Jurkat, Clone E6-1 (cell line): ENCODE measurements around the gene LRP1B.
"Not testable (repeated sequence)": the region's sequence is repeated elsewhere in the genome, so short reads cannot be mapped to it uniquely, and the experiment has no call there.

ENCODE experiments used
- DNase-seq: peaks from one replicate; pipeline ENCODE4 v3.0.0-alpha.2; 2011; ENCODE audit warnings: low read depth, low spot score
- H3K4me3 ChIP-seq: 2 replicates; pipeline ENCODE4 v1.5.1; 2011; ENCODE audit warnings: mild to moderate bottlenecking, low read length, control low read depth, moderate library complexity

The LRP1B gene

GRCh38 chr2:141195087-141195486 is 935.7 kb downstream of the LRP1B start:
- DNase-seq = peak; percentile 44
- H3K4me3 ChIP-seq = no peak overlapping the region

DNA sequence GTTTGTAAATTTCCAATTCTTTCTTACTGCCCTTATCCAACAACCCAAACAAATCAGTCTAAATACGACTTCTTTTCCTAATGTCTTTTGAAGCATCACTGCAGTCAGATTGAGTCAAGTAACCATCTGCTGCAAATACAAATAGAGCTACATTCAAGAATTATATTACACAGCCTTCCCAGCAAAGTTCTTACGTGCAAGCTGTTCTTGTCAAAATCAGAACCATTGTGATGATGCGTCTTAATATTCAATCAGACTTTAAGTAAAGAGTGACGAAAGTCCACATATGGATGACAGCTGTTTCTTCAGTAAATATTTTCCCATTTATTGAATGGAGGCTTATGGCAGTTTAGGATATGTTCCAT is 943.8 kb downstream of the LRP1B start:
- H3K4me3 ChIP-seq = no peak overlapping the region
- DNase-seq = no peak

DNA sequence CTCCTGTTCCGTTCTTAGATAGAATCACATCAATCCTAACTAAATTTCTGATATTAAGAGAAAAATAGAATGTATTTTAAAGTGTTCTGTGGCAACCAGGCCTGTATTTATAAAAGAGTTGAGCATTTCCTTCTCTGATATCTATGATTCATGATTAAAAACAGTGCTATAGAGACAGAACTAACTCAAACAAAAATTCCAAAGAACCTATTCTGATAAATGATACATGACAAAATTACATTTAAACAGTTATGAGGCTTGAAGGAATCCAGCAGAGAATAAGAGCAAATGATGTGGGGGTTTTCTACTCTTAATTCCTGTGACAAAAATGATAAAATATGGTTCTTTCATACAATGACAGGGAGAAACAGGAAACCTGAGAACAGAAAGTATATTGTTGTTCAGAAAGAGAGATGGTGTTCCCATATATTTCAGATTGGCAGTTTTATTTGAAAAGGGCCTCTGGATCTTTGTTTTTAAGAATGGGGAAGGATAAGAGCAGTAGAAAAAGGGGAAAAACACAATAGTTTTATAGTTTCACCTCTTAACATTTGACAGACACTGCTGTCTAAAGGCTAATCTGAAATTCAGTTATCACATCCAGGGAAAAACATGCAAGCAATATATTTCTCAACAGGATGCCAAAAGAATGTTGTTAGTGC is 944.3 kb downstream of the LRP1B start:
- DNase-seq = no peak
- H3K4me3 ChIP-seq = no peak overlapping the region

GRCh38 chr2:141182246-141182645 is 948.6 kb downstream of the LRP1B start:
- DNase-seq = no peak
- H3K4me3 ChIP-seq = no peak overlapping the region

GRCh38 chr2:141169117-141169516 is 961.7 kb downstream of the LRP1B start:
- not testable (repeated sequence) for DNase-seq, H3K4me3 ChIP-seq

GRCh38 chr2:141162314-141162713 is 968.5 kb downstream of the LRP1B start:
- DNase-seq = no peak

GRCh38 chr2:141151611-141152286 is 979.1 kb downstream of the LRP1B start:
- no peak for DNase-seq
- no peak overlapping the region for H3K4me3 ChIP-seq

More at GRCh38 chr2:141162314-141162713, 968.5 kb downstream of the LRP1B start:
- no peak overlapping the region for H3K4me3 ChIP-seq

DNA sequence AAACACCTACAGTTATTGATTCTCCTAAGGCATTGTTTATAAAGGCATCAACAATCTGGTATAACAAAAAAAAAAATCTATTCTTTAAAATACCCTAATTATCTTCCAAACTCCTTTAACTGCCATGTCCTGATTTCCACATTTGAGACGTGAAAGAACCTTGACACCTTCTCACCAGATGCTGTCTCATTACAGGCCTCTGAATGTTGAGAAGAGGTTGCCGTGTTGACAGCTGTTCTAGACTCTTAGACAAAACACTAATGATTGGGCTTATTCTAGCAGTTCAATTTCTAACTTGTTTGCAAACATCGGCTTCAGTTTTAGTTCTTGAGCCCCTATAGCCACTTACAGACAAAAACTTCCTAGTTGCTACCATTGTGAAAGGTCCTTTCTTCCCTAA is 988.8 kb downstream of the LRP1B start:
- H3K4me3 ChIP-seq = no peak overlapping the region
- no peak for DNase-seq

- no peak overlapping the region for H3K4me3 ChIP-seq
- DNase-seq = no peak
Measured at GRCh38 chr2:141137122-141137693, 993.6 kb downstream of the LRP1B start.

DNA sequence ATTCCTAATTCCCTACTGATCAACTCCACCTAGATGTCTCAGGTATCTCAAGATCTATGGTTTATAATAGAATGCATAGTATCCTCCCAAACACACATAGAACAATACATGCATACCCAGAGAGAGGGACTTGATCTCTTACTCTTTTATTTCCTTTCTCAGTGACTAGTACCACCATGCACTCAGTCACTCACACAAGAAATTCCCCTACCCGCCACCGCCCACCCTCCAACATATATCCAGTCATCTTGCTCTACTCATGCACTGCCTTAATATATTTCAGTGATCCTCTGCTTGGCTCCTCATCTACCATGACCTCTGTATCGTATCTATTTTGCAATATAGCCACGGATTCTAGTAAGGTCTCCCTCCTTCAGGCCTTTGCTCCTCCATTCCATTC is 996.9 kb downstream of the LRP1B start:
- no peak for DNase-seq

GRCh38 chr2:141125432-141125831 is 1005.4 kb downstream of the LRP1B start:
- no peak overlapping the region for H3K4me3 ChIP-seq
- no peak for DNase-seq

More for the DNA sequence above, 996.9 kb downstream of the LRP1B start:
- no peak overlapping the region for H3K4me3 ChIP-seq

DNA sequence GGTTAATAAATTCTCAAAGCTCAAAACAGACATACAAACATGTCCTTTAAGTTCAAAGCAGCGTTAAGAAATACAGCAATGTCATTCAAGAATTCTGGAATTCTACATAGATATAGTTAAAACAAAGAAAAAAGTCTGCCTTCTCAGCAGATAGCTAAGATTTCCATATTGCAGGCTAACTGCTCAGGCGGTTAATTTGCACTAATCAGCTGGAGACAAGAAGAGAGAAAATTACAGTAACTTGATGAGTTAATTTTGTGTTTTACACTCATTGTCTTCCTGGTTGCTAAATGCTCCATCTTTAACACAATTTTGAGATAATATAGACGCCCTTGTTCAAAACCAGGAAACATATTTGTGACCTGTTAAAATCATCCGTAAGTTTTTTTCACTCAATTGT is 1012.0 kb downstream of the LRP1B start:
- no peak overlapping the region for H3K4me3 ChIP-seq
- DNase-seq = no peak

DNA sequence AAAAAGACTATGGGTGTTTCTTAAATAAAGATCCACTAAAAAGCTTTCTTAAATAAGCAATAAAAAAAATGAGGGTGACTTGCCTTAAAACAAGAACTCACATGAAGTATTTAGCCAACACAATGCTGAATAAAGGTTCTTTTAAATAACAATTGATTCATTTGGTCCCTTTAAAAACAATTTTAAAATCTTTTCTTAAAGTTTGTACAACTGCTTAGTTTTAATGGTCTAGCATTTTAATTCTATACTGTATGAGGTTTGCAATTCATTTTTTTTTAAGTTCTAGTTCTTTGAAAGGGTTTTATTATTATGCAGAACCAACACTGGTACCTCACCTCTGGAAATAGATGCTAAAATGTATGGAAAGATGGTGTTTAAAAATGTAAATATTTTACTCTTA is 1017.5 kb downstream of the LRP1B start:
- no peak for DNase-seq
- H3K4me3 ChIP-seq = no peak overlapping the region

DNA sequence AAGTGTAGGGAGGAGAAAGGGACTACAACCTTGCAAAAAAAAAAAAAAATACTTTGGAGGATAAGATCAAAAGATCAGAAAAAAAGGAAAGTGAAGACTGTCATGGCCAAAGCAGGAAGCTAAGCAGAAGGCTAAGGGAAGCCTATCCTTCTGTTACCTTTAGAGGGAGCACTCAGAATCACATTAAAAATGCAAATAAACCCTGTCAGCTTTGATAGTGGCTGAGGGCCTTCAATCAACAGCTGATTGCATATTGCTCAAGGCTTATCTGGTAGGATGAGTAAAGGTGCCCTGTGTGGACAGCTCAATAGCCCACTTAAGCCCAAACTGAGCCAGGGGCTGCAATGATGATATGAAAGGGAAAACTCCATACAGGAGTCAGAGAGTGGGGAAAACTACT is 1021.2 kb downstream of the LRP1B start:
- H3K4me3 ChIP-seq = no peak overlapping the region
- DNase-seq = peak; percentile 17

GRCh38 chr2:141105763-141106162 is 1025.1 kb downstream of the LRP1B start:
- no peak for DNase-seq
- H3K4me3 ChIP-seq = no peak overlapping the region

- no peak overlapping the region for H3K4me3 ChIP-seq
- no peak for DNase-seq
Measured at GRCh38 chr2:141103216-141103615, 1027.6 kb downstream of the LRP1B start.

DNA sequence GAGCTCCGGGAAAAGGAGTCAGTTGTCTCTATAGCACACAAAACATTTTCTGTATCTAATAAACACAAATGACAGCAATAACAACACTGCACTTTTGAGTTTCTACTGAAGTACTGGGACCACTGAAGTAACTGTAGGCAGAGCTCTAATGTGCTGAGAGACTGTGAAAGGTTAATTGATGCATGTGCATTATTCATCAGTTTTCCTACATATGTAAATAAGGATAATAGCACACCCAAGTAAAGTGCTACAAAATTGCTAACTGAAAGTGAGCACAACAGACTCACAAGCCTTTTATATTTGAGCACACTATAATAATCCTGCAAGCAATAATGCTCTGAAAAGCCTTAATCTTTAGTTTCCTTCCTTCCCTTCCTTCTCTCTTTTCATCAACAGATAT is 1051.6 kb downstream of the LRP1B start:
- H3K4me3 ChIP-seq = no peak overlapping the region
- no peak for DNase-seq

DNA sequence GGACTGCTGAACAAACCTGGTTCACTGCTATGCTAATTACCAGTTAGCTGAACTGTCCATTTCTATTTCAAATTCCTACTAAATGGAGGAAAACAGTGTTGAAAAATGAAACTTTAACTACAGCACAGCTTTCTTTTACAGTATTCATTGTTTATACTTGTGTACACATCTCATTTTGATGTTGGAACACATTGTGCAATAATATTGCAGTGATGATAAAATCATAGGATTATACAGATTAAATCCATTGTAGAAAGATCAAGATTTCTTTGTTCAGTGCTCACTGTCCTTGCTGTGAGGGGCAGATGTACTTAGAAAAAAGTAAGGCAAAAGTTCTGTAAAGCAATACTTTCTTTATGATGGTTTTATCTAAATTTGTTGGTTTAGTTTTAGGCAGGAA is 1055.1 kb downstream of the LRP1B start:
- no peak overlapping the region for H3K4me3 ChIP-seq
- no peak for DNase-seq

DNA sequence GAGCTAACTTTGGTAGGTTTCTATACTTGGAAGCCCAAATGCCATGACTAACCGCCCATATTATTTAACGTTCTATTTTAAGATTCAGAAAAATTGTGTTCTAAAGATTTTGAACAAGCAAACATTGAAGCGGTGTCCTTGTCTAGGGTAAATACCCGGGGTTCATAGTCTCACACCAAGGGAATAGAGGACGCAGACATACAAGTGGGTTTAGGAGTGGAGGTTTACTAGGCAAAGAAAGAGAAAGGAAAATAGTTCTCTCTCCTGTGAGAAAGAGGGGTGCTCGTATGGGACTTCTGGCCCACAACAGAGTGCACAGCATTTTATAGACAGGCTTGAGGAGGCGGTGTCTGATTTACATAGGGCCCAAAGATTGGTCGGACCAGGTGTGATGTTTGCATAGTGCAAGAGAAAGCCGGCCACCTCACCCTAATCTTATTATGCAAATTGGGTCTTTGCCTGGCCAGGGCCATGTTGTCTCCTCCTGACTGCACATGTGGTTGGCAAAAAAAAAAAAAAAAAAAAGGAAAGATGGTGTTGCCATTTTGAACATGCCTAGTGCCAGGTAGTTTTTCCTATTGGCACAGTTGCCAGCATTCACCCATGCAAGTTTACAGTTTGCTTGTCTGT is 1062.6 kb downstream of the LRP1B start:
- no peak for DNase-seq
- no peak overlapping the region for H3K4me3 ChIP-seq

DNA sequence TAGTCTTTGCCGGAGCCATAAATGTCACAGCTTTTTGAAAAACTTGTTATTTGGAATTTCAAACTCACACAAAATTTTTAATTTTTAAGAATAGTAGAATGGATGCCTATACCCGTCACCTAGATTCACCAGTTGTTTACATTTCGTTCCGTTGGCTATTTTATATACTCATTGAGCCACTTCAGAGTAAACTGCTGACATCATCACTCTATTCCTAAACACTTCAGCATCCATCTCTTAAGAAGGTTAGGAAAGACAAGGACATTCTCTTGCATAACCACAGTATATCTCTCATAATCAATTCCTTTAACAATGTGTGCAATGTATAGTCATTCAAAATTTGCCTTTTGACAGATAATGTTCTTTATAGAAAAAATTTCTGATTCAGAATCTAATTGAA is 1065.8 kb downstream of the LRP1B start:
- H3K4me3 ChIP-seq = no peak overlapping the region
- DNase-seq = no peak
